ENCODE data around the gene RPL39L.
"Not testable (repeated sequence)": the region's sequence is repeated elsewhere in the genome, so short reads cannot be mapped to it uniquely, and the experiment has no call there.

Gene RPL39L

DNA sequence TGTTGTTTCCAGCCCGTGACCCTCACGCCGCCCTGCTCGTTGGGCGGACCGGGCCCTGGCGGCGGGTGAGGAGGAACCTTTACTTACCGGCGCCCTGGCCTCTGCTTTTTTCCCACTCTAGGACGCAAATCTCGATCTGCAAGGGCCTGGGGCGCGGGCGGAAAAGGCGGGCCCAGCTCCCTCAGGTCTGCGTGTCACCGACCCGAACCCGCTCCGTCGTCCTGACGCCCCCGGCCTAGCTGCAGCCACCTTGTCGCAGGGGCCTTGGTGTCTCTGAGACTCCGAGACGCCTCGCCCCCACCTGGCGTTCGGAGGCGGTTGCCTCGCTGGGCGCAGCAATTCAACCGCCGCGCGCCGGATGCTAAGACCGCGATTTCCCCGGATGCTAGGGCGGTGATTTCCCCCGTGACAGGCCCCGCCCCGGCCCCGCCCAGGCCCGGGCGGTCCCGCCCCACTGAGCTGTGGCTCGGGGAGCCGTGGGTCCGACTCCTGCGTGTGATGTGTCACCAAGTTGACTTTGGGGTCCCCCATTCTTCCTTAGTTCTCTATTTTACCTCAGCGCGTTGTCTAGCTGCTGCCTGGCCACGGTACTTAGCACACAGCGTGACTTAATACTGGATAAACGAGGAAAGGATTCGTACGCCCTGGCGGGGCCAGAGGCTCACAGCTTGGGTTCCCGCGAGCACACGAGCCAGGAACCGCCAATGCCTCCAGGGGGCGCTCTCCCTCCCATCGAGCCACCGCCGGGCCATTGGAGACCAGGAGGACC, at the start of gene RPL39L:
TSS of gene RPL39L (minus strand) at position 371 of the 769 bp plus-strand sequence. CDS start 18,196 bp downstream, outside the sequence.
- DNase-seq = peak; percentile 56

DNA sequence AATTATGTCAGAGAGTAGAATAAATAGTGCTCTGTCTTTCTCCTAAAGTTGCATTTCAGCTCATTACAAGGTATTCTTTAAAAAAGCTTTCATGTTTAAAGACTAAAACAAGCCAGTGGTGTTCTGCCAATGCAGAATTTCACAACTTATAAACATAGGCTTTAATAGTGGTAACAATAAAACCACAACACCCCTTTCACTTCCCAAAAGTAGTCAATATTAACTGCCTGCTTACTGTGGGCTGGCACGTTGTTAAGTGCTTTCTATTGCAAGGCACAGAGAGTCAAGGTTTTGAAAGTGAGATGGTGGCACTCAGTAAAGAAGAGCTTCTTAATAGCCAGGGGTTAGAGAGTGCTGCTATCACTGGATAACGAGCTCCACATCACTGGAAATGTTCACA, 49.6 kb upstream of the RPL39L start:
- DNase-seq = no peak

DNA sequence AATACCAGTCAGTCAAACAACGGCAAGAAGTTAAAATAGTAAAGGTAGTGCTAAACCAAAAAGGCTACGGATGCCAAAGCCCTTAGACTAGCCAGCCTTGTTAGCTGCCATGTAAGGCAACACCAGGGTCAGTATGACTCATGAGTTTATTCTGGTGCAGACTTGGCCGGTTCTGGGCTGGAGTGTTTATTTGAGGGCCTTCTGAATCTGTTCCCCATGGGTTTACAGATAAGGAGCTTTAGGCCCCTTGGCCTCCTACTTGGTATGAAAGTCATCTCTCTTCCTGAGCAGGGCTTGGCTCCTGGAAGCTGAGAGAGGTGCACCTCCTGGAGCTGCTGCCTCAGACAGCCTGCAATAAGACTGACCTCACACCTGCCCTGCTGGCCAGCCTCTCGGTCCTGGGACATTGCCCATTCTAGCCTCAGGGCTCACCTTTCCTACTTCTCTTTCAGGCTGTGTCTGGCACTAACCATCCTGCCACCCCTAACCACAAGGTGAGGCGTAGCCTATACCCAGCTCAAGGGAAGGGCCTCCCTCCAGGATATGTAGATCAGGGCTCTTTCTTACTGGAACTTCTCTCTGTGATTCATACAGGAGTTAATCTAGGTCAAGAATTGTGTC, 47.6 kb upstream of the RPL39L start:
- no peak for DNase-seq

DNA sequence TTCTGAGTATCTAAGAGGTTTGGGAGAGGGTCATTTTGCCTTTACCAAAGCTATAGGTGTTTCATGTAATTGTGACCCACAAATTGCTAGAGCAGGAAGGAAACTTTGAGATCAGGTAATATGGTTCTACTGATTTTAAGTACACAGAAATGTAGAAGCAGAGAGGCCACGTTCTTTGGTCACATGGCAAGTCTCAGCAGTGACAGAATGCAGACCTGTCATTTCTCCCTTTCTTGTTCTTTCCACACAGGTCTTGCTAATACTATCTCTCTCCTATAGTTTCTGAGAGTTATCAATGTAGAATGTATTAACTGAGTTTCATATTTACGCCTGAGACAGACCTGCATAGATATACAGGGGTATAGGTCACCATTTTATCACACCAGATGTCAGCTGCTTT, 47.1 kb upstream of the RPL39L start:
- no peak for DNase-seq

DNA sequence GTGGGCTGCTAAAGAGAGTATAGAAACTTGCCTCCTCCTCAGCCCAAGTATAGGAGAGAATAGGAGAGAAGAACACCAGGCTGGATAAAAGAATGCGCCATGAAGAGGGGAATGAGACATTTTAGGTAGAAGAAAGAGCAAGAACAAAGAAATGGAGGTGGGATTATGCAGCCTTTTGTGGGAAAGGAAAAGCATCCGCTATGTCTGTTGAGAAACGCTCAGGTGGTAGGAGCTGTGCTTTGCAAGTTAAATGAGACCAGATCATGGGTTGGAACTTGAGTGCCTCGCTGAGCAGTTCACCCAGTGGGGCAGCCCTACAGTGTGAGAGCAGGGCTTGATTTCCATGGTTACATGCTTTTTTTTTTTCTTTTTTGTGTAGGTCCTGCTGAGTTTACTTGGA, 46.5 kb upstream of the RPL39L start:
- no peak for DNase-seq

DNA sequence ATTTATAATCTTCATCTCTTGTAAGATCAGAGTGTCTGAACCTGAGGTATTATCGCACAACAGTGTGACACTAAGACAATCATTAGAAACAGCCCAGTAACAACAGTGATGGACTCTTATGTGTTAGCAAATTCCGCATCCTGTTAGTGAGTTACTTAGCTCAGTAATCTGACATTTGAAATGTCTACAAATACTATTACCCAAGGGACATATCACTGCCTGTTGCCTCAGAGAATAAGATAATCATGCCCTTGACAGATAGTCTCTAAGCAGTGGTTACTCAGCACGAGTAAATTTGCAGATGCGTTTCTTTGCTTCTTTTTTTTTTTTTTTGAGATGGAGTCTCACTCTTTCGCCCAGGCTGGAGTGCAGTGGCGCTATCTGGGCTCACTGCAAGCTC, 44.6 kb upstream of the RPL39L start:
- DNase-seq = no peak

DNA sequence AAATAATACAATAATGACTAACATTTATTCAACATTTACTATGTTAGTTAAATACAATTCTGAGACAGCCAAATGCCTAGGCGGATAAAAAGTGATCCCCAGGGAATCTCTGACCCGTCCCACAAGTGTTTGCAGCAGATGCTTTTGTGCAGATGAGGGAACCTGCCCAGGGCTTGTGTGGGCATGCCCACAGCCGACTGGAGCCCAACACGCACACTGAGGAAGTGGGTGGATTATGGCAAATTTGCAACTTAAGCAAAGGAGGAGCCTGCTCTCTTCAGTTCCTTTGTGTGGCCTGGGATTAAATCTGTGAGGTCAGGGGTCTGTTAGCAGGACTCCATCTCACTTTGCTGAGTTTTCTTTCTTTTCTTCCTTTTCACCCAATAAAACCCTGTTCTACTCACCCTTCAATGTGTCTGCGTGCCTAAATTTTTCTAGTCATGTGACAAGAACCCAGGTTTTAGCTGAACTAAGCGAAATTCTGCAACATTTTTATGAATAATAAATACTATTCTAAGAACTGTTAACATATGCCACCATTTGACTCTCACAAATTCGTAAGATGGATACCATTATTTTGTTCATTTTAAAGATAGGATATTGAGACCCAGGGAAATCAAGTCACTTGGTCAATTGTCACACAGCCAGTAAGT, 44.0 kb upstream of the RPL39L start:
- peak; percentile 15 for DNase-seq

DNA sequence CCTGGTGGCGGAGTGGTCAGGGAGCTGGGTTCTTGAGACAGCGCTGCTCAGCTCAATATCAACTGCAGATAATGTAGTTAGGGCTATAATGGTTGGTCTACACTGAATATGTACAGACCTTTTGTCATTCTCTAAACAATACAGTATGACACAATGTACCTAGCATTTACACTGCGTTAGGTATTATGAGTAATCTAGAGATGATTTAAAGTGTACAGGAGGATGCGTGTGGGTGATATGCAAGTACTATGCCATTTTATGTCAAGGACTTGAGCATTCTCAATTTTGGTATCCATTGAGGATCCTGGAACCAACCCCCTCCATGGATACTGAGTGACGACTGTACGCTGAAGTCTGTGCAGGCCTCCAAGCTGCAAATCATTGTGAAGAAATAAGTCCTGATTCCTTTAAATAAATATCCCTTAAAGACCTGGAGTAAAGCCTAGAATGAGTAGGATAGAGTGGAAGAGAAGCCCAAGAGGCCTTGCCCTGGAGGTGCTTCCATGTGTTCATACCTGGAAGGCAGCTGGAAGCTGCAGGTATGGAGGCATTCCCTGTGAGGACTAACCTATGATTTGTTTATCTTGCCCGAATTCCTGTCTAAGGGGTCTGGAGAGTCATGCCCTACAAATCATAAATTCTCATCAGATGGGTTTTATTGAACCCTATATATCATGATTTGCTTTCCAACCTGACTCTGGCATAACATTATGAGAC, 42.3 kb upstream of the RPL39L start:
- no peak for DNase-seq

DNA sequence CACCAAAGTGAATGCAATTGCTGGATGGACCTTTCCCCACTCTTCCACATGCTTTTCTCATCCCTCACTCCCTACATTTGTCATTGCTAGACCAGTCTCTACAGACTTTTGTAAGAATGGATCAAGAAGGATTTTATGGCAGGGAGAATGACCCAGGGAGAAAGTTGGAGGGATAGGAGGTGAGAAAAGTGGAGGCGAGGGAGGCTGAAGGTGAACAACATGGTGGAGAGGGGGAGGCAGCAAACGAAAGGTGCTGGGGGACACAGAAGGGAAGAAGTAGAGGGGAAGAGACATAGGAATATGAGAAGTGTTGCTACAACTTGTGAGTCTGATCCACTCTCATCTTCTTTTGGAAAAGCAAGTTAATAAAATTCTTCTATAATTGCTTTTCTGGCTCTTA, 33.6 kb upstream of the RPL39L start:
- DNase-seq = no peak

DNA sequence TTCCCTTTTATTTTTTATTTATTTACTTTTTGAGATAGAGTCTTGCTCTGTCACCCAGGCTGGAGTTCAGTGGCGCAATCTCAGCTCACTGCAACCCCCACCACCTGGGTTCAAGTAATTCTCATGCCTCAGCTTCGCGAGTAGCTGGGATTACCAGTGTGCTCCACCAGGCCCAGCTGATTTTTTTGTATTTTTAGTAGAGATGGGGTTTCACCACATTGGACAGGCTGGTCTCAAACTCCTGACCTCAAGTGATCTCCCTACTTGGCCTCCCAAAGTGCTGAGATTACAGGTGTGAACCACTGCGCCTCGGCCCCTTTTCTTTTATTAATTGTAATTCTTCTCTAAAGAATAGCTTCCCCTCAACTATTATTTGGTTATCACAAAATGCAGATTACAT, 31.6 kb upstream of the RPL39L start:
- not testable (repeated sequence) for DNase-seq

DNA sequence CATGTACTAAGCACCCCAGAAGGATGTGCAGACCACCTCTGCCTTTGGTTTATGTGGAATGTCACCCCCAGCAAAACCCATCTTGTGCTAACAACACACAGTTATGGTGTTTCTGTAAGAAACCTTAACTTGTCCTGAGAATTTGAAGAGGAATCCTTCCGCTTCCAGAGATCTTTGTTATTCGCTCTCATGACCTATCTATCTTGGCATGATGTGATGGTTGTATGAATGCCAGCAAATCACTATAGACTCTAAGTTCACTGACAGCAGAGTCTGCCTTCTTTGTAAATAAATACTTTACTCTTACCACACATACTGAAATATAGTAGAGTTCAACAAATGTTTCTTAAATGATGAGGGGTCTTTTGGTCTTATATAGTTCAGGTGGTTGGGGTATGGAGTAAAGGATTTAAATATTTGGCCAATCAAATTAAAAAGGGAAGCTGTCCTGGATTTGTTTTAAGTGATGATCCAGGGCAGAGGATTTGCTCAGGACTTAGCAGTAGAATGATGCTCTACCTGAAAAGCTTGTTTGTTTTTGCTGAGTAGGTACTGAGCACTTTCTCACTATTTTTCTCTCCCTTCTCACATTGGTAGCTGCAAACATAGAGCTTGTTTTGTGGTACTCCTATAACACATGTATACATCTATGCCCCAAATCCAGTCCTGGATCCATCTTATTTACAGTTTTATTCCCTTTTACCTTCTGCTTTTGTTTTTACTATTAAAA, 30.1 kb upstream of the RPL39L start:
- no peak for DNase-seq

DNA sequence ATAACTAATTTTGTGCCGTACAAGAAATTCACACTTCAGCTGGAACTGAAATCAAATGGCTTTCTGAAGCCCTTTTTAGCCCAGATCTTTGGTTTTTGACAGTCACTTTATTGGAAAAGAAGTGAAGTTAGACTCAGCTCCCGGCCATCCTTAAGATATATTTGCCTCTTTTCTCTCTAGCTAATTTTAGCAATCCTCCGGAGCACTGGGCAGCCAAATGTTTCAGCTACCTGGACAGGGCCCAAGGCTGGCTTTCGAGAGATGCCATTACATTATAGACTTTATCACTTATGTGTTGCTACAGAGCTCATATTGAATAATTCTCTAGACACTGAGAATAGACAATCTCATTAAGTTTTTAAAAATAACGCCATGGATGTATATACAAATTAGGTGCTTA, 28.5 kb upstream of the RPL39L start:
- DNase-seq = no peak

DNA sequence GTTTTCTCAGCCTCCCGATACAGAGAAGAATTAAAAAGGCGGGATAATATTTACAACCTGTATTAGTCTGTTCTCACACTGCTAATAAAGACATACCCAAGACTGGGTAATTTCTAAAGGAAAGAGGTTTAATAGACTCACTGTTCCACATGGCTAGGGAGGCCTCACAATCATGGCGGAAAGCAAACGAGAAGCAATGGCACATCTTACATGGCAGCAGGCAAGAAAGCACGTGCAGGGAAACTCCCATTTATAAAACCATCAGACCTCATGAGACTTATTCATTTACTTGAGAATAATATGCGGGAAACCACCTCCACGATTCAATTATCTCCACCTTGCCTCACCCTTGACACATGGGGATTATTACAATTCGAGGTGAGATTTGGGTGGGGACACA, 27.5 kb upstream of the RPL39L start:
- DNase-seq = no peak

DNA sequence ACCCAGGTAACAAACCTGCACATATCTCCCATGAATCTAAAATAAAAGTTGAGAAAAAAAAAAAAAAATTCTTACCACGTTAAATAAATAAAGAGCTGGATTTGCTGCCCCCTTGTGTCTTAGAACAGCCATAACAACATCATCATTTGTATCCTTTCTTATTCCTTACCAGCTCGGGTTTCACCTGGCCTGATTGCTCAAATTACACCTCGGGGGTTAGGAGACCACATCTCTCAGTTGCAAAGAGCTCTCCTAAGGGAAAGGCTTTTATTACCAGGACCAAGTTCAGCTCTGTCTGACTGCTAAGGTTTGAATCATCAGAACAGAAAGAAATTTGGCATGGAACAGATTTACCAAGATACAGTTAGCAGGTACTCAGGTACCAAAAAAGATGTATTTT, 25.8 kb upstream of the RPL39L start:
- DNase-seq = peak; percentile 91

DNA sequence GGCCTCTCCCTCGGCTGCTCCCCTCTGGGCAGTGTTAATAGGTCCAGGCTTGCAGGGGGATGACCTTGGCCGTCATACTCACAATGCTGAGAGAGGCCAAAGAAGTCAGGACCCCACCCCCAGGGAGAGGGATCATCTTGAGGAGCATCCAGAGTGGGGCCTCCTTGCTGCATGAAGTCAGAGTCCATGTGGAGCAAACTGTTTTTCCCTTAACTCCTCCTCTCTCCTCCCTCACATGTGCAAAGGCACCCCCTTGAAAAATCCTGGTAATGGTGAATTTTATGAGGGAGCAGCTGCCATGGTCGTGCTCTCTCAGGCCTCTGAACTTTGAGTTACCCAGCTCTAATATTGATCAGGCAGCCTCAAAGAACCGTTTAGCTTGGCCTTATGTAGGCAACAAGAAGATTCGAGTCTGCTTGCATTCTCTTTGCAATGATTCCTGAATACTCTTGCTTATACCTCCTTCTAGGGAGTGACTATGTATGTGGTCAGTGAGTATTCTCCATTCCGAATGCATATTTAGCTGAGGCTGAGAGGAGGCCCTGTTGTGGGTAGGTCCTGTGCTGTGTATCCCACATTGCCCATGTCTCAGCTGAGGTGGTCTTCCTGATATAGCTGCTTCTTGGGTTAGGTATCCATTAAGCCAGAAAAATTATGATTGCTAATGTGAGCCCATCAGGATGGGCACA, 23.1 kb upstream of the RPL39L start:
- DNase-seq = no peak

DNA sequence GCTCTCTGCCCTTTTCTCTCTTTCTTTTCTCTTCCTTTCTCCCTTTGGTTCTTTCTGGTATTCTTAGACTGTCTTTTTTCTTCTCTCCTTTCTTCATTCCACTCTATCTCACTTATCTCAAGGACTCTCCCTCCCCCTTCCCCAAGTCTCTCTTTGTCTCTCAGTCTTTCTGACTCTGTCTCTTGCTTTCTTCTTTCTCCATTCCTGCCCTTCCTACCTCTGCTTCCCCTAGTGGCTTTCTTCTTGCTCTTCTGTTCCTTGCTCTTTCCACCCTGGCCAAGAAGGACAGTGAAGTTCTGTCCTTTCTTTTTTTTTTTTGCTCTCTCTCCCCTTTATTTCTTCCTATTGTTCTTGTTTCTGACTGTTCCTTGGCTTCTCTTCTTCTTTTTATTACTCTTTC, 22.3 kb upstream of the RPL39L start:
- no peak for DNase-seq

DNA sequence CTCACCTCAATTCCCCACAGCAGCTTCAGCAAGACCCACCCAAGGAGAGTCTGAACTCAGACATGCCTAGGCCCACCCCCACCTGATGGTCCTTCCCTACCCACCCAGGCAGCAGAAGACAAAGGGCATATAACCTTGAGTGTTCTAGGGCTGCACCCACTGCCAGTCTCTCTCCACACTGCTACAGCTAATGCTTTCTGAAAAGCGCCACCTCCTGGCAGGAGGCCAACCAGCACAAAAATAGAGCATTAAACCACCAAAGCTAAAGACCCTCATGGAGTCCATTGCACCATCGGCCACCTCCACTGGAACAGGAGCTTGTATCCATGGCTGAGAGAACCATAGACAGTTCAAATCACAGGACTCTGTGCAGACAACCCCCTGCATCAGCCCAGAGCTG, 11.3 kb upstream of the RPL39L start:
- no peak for DNase-seq

DNA sequence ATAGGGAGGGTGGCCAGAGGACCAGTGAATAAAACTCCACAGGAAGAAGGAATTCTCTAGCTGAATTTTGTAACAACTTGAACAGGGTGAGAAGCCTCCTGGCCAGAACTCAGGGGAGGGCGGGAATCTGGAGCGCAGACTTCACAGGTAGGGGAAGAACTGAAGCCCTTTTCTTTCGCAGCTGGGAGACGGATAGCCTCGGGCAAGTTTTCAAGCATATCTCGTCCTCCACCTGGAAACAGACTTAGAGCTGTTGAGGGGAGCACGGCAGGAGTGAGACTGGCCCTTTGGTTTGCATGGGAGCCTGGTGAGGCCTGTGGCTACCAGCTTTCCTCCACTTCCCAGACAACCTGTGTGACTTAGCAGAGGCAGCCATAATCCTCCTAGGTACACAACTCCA, 10.9 kb upstream of the RPL39L start:
- DNase-seq = no peak

DNA sequence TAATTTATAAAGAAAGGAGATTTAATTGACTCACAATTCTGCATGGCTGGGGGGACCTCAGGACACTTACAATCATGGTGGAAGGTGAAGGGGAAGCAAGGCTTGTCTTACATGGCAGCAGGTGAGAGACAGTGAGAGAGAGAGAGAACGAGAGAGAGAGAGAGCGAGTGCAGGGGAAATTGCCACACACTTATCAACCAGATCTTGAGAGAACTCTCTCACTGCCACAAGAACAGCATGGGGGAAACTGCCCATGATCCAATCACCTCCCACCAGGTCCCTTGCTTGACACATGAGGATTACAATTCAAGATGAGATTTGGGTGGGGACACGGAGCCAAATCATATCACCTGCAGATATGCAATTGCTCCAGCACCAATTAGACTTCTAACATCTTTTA, 7.1 kb upstream of the RPL39L start:
- no peak for DNase-seq

DNA sequence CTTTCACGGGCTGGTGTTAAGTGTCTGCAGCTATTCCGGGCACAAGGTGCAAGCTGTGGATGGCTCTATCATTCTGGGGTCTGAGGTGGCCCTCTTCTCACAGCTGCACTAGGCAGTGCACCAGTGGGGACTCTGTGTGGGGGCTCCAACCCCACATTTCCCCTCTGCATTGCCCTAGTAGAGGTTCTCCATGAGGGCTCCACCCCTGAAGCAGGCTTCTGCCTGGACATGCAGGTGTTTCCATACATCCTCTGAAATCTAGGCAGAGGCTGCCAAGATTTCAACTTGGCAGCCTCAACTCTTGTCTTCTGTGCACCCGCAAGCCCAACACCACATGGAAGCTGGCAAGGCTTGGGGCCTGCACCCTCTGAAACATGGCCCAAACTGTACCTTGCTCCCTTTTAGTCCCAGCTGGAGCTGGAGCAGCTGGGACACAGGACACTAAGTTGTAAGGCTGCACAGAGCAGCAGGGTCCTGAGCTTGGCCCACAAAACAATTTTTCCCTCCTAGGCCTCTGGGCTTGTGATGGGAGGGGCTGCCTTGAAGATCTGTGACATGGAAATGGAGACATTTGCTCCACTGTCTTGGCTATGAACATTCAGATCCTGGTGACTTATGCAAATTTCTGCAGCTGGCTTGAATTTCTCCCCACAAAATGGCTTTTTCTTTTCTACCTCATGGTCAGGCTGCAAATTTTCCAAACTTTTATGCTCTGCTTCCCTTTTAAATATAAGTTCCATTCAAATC, 6.0 kb upstream of the RPL39L start:
- DNase-seq = no peak

DNA sequence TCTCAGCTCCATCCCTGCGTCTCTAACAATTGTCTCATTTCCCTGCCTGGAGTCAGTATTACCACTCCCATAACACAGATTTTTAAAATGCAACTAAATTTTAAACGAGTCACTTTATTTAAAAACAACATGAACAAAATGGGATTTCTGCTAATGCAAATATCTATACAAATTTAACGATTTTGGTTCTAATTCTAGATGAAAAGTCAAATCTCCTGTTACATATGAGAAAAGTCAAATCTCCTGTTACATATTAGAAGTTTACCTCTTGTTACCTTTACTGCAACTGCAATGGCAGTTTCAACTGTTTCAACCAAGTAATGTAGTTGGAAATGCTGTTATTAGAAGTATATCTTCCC, 578 bp upstream of the RPL39L start:
- no peak for DNase-seq

DNA sequence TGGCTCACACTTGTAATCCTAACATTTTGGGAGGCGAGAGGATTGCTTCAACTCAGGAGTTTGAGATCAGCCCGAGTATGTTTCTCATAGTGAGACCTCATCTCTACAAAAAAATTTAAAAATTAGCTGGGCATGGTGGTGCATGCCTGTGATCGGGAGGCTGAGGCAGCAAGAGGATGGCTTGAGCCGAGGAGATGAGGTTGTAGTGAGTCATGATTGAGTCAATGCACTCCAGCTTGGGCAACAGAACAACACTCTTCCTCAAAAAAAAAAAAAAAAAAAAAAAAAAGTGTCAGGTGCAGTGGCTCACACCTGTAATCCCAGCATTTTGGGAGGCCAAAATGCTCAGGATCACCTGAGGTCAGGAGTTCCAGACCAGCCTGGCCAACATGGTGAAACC, 2.4 kb downstream of the RPL39L start:
- DNase-seq = no peak

Measured in NCI-H187 treated with DMSO at 0.1 percent for 48 hours (cell line).